ENCODE data around the gene YJU2.
"Not testable (repeated sequence)": the region's sequence is repeated elsewhere in the genome, so short reads cannot be mapped to it uniquely, and the experiment has no call there.

The YJU2 gene

GRCh38 chr19:4233282-4233853, 13.5 kb upstream of the YJU2 start:
- 25% methylated on average over 9 of the region's 11 CpGs for WGBS (ENCODE audit: insufficient coverage)
- Histone ChIP-seq H3K9me3 (ENCODE audit: control extremely low read depth in 1 of 5, control insufficient read depth in 4 of 5, insufficient read depth in 2 of 5, low read depth in 1 of 5, low read length in 4 of 5) (no peaks in the 10 kb centered on the region), H3K4me1 (ENCODE audit: control extremely low read depth in 1 of 4, control insufficient read depth in 4 of 4, insufficient read depth in 4 of 4, low read length in 3 of 4) (peaks cover 0 to 10% (median 9%) of the 10 kb centered on the region in 4 experiments), H3K27me3 (replicated peaks in 2 of 5; ENCODE audit: control insufficient read depth in 4 of 5, insufficient read depth in 5 of 5, low read length in 4 of 5) (peaks cover 0 to 12% (median 2%) of the 10 kb centered on the region in 5 experiments), H3K36me3 (ENCODE audit: control insufficient read depth in 4 of 4, insufficient read depth in 4 of 4, low read length in 3 of 4) (no peaks in the 10 kb centered on the region), H3K4me3 (ENCODE audit: control insufficient read depth in 1 of 7, extremely low read depth in 1 of 7, insufficient read depth in 4 of 7, low read depth in 2 of 7, low read length in 6 of 7) (no peak overlapping the region), H3K27ac (ENCODE audit: insufficient read depth in 1 of 2, low read depth in 1 of 2, low read length in 2 of 2, poor library complexity in 1 of 2, severe bottlenecking in 2 of 2) (no peak overlapping the region)
- POLR2A ChIA-PET = no interaction called here
- CTCF ChIA-PET = interaction anchor here (0.7 to 3.4 kb wide), 7 partner anchors 8 to 941 kb away, joined by 3 to 13 read pairs (median 5); no protein-coding TSS in a partner anchor
- DNase-seq = peak; percentile 49 to 63 (median 50)

- no peak for DNase-seq
- no peak overlapping the region for H3K4me3 ChIP-seq (ENCODE audit: control insufficient read depth in 1 of 7, extremely low read depth in 1 of 7, insufficient read depth in 4 of 7, low read depth in 2 of 7, low read length in 6 of 7)
- WGBS (ENCODE audit: insufficient coverage) = 73% methylated on average over 7 of the region's 21 CpGs
- H3K4me1 ChIP-seq (ENCODE audit: control extremely low read depth in 1 of 4, control insufficient read depth in 4 of 4, insufficient read depth in 4 of 4, low read length in 3 of 4) = peaks cover 0 to 2% (median 1%) of the 10 kb centered on the region in 4 experiments
- no peaks in the 10 kb centered on the region for H3K36me3 ChIP-seq (ENCODE audit: control insufficient read depth in 4 of 4, insufficient read depth in 4 of 4, low read length in 3 of 4)
- CTCF ChIA-PET = interaction anchor here (0.6 to 3.4 kb wide), 4 partner anchors 10 to 942 kb away, joined by 3 to 13 read pairs (median 4); no protein-coding TSS in a partner anchor
- peaks cover 0 to 6% (median 0%) of the 10 kb centered on the region in 5 experiments for H3K27me3 ChIP-seq (replicated peaks in 2 of 5; ENCODE audit: control insufficient read depth in 4 of 5, insufficient read depth in 5 of 5, low read length in 4 of 5)
- no peak overlapping the region for H3K27ac ChIP-seq (ENCODE audit: insufficient read depth in 1 of 2, low read depth in 1 of 2, low read length in 2 of 2, poor library complexity in 1 of 2, severe bottlenecking in 2 of 2)
- POLR2A ChIA-PET = no interaction called here
- no peaks in the 10 kb centered on the region for H3K9me3 ChIP-seq (ENCODE audit: control extremely low read depth in 1 of 5, control insufficient read depth in 4 of 5, insufficient read depth in 2 of 5, low read depth in 1 of 5, low read length in 4 of 5)
Measured at GRCh38 chr19:4234142-4234861, 12.6 kb upstream of the YJU2 start.

- H3K9me3 ChIP-seq (ENCODE audit: control extremely low read depth in 1 of 5, control insufficient read depth in 4 of 5, insufficient read depth in 2 of 5, low read depth in 1 of 5, low read length in 4 of 5) = no peaks in the 10 kb centered on the region
- H3K27ac ChIP-seq (ENCODE audit: insufficient read depth in 1 of 2, low read depth in 1 of 2, low read length in 2 of 2, poor library complexity in 1 of 2, severe bottlenecking in 2 of 2) = no peak overlapping the region
- peaks cover 0 to 3% (median 0%) of the 10 kb centered on the region in 5 experiments for H3K27me3 ChIP-seq (replicated peaks in 2 of 5; ENCODE audit: control insufficient read depth in 4 of 5, insufficient read depth in 5 of 5, low read length in 4 of 5)
- DNase-seq = no peak
- CTCF ChIA-PET = interaction anchor here (0.6 to 3.4 kb wide), 2 partner anchors 9 to 370 kb away, joined by 4 to 13 read pairs; no protein-coding TSS in a partner anchor
- 81% methylated on average over 9 of the region's 13 CpGs for WGBS (ENCODE audit: insufficient coverage)
- POLR2A ChIA-PET = no interaction called here
- no peak overlapping the region for H3K4me3 ChIP-seq (ENCODE audit: control insufficient read depth in 1 of 7, extremely low read depth in 1 of 7, insufficient read depth in 4 of 7, low read depth in 2 of 7, low read length in 6 of 7)
- no peaks in the 10 kb centered on the region for H3K4me1 ChIP-seq (ENCODE audit: control extremely low read depth in 1 of 4, control insufficient read depth in 4 of 4, insufficient read depth in 4 of 4, low read length in 3 of 4)
- H3K36me3 ChIP-seq (ENCODE audit: control insufficient read depth in 4 of 4, insufficient read depth in 4 of 4, low read length in 3 of 4) = no peaks in the 10 kb centered on the region
Measured at GRCh38 chr19:4234862-4235201, 12.0 kb upstream of the YJU2 start.

GRCh38 chr19:4237510-4237909, 9.4 kb upstream of the YJU2 start:
- H3K4me3 ChIP-seq (ENCODE audit: control insufficient read depth in 1 of 7, extremely low read depth in 1 of 7, insufficient read depth in 4 of 7, low read depth in 2 of 7, low read length in 6 of 7); H3K4me1 ChIP-seq (ENCODE audit: control extremely low read depth in 1 of 4, control insufficient read depth in 4 of 4, insufficient read depth in 4 of 4, low read length in 3 of 4); DNase-seq; CTCF ChIA-PET; H3K27ac ChIP-seq (ENCODE audit: insufficient read depth in 1 of 2, low read depth in 1 of 2, low read length in 2 of 2, poor library complexity in 1 of 2, severe bottlenecking in 2 of 2); H3K9me3 ChIP-seq (ENCODE audit: control extremely low read depth in 1 of 5, control insufficient read depth in 4 of 5, insufficient read depth in 2 of 5, low read depth in 1 of 5, low read length in 4 of 5); H3K36me3 ChIP-seq (ENCODE audit: control insufficient read depth in 4 of 4, insufficient read depth in 4 of 4, low read length in 3 of 4); H3K27me3 ChIP-seq (replicated peaks in 2 of 5; ENCODE audit: control insufficient read depth in 4 of 5, insufficient read depth in 5 of 5, low read length in 4 of 5); POLR2A ChIA-PET: not testable (repeated sequence)
- 95% methylated on average over 3 of the region's 16 CpGs for WGBS (ENCODE audit: insufficient coverage)

- WGBS (ENCODE audit: insufficient coverage) = 88% methylated on average over 1 of the region's 4 CpGs
- DNase-seq = no peak
- H3K4me1 ChIP-seq (ENCODE audit: control extremely low read depth in 1 of 4, control insufficient read depth in 4 of 4, insufficient read depth in 4 of 4, low read length in 3 of 4) = no peaks in the 10 kb centered on the region
- H3K27me3 ChIP-seq (replicated peaks in 2 of 5; ENCODE audit: control insufficient read depth in 4 of 5, insufficient read depth in 5 of 5, low read length in 4 of 5) = peaks cover 0 to 2% (median 0%) of the 10 kb centered on the region in 5 experiments
- no peak overlapping the region for H3K4me3 ChIP-seq (ENCODE audit: control insufficient read depth in 1 of 7, extremely low read depth in 1 of 7, insufficient read depth in 4 of 7, low read depth in 2 of 7, low read length in 6 of 7)
- no peak overlapping the region for H3K27ac ChIP-seq (ENCODE audit: insufficient read depth in 1 of 2, low read depth in 1 of 2, low read length in 2 of 2, poor library complexity in 1 of 2, severe bottlenecking in 2 of 2)
- no peaks in the 10 kb centered on the region for H3K36me3 ChIP-seq (ENCODE audit: control insufficient read depth in 4 of 4, insufficient read depth in 4 of 4, low read length in 3 of 4)
- POLR2A ChIA-PET = no interaction called here
- peaks cover 0 to 8% (median 4%) of the 10 kb centered on the region in 5 experiments for H3K9me3 ChIP-seq (ENCODE audit: control extremely low read depth in 1 of 5, control insufficient read depth in 4 of 5, insufficient read depth in 2 of 5, low read depth in 1 of 5, low read length in 4 of 5)
- CTCF ChIA-PET = no interaction called here
Measured at GRCh38 chr19:4238831-4239230, 8.0 kb upstream of the YJU2 start.

- CTCF ChIA-PET = interaction anchor here (0.7 to 1.4 kb wide), 2 partner anchors 9 to 216 kb away, joined by 3 read pairs; no protein-coding TSS in a partner anchor
- Histone ChIP-seq H3K4me1 (ENCODE audit: control extremely low read depth in 1 of 4, control insufficient read depth in 4 of 4, insufficient read depth in 4 of 4, low read length in 3 of 4) (peaks cover 4 to 8% (median 6%) of the 10 kb centered on the region in 4 experiments), H3K36me3 (ENCODE audit: control insufficient read depth in 4 of 4, insufficient read depth in 4 of 4, low read length in 3 of 4) (no peaks in the 10 kb centered on the region), H3K27ac (ENCODE audit: insufficient read depth in 1 of 2, low read depth in 1 of 2, low read length in 2 of 2, poor library complexity in 1 of 2, severe bottlenecking in 2 of 2) (no peak overlapping the region), H3K4me3 (ENCODE audit: control insufficient read depth in 1 of 7, extremely low read depth in 1 of 7, insufficient read depth in 4 of 7, low read depth in 2 of 7, low read length in 6 of 7) (no peak overlapping the region), H3K27me3 (replicated peaks in 2 of 5; ENCODE audit: control insufficient read depth in 4 of 5, insufficient read depth in 5 of 5, low read length in 4 of 5) (no peaks in the 10 kb centered on the region), H3K9me3 (ENCODE audit: control extremely low read depth in 1 of 5, control insufficient read depth in 4 of 5, insufficient read depth in 2 of 5, low read depth in 1 of 5, low read length in 4 of 5) (peaks cover 0 to 8% (median 4%) of the 10 kb centered on the region in 5 experiments)
- 94% methylated on average over 4 of the region's 5 CpGs for WGBS (ENCODE audit: insufficient coverage)
- POLR2A ChIA-PET = interaction anchor here (0.6 to 0.7 kb wide), 2 partner anchors 10 to 194 kb away, joined by 3 to 4 read pairs; no protein-coding TSS in a partner anchor
- DNase-seq = no peak
Measured at GRCh38 chr19:4241824-4242430, 5.0 kb upstream of the YJU2 start.

- Histone ChIP-seq H3K36me3 (ENCODE audit: control insufficient read depth in 4 of 4, insufficient read depth in 4 of 4, low read length in 3 of 4) (peaks cover 2 to 25% (median 19%) of the 10 kb centered on the region in 4 experiments), H3K27ac (ENCODE audit: insufficient read depth in 1 of 2, low read depth in 1 of 2, low read length in 2 of 2, poor library complexity in 1 of 2, severe bottlenecking in 2 of 2) (peak overlapping the region in 1 of 2 experiments; percentile 99), H3K4me1 (ENCODE audit: control extremely low read depth in 1 of 4, control insufficient read depth in 4 of 4, insufficient read depth in 4 of 4, low read length in 3 of 4) (peaks cover 6 to 15% (median 11%) of the 10 kb centered on the region in 4 experiments), H3K4me3 (ENCODE audit: control insufficient read depth in 1 of 7, extremely low read depth in 1 of 7, insufficient read depth in 4 of 7, low read depth in 2 of 7, low read length in 6 of 7) (peak overlapping the region in 1 of 7 experiments; percentile 93)
- DNase-seq; H3K9me3 ChIP-seq (ENCODE audit: control extremely low read depth in 1 of 5, control insufficient read depth in 4 of 5, insufficient read depth in 2 of 5, low read depth in 1 of 5, low read length in 4 of 5); CTCF ChIA-PET; H3K27me3 ChIP-seq (replicated peaks in 2 of 5; ENCODE audit: control insufficient read depth in 4 of 5, insufficient read depth in 5 of 5, low read length in 4 of 5); POLR2A ChIA-PET: not testable (repeated sequence)
- WGBS (ENCODE audit: insufficient coverage) = no CpG with 5 or more reads among the region's 6 CpGs
Measured at GRCh38 chr19:4245938-4246337, 942 bp upstream of the YJU2 start.

Measured in common myeloid progenitor, CD34-positive (primary cell).